ENCODE results near the gene CCDC107. TPM values are rescaled to one million over a fixed set of nuclear protein-coding genes. Genes with fewer than 3 reads are reported as not detected.

The CCDC107 gene
- total RNA-seq, 3 donors from 2014 or later (not counting 1 experiment from before 2014, with no cell fraction given) = 30.9 to 37.9 (median 36.8) TPM

DNA sequence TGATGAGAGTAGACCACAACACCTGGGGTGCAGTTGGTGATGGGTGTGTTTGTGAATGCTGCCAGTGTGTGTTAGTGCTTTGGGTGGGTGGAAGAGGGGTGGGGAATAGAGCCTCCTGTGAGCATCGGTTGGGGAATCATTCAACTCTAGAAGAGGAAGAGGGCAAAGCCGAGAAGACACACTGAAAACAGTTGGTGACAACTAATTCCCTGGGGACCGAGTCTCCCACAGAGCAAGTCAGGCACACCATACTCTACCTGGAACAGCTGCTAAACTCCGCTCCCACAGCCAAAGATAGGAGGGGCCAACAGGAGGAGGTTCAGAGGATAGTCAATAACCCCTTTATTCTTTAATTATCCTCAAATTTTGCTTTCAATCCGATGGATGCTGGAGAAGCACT, 8.5 kb downstream of the CCDC107 start:
- H3K4me3 ChIP-seq (ENCODE audit: low read length) = no peak overlapping the region
- H3K36me3 Mint-ChIP-seq = no peaks in the 10 kb centered on the region
- H3K4me1 ChIP-seq (ENCODE audit: control insufficient read depth, insufficient read depth, low read length) = peaks cover 39% of the 10 kb centered on the region
- no peaks in the 10 kb centered on the region for H3K27me3 Mint-ChIP-seq (ENCODE audit: low read depth in 2 of 2)
- DNase-seq (no peak), ATAC-seq (no peak)
- WGBS (ENCODE audit: insufficient coverage) = 76% methylated on average over 5 of the region's 5 CpGs
- TF ChIP-seq, protein P1, sequence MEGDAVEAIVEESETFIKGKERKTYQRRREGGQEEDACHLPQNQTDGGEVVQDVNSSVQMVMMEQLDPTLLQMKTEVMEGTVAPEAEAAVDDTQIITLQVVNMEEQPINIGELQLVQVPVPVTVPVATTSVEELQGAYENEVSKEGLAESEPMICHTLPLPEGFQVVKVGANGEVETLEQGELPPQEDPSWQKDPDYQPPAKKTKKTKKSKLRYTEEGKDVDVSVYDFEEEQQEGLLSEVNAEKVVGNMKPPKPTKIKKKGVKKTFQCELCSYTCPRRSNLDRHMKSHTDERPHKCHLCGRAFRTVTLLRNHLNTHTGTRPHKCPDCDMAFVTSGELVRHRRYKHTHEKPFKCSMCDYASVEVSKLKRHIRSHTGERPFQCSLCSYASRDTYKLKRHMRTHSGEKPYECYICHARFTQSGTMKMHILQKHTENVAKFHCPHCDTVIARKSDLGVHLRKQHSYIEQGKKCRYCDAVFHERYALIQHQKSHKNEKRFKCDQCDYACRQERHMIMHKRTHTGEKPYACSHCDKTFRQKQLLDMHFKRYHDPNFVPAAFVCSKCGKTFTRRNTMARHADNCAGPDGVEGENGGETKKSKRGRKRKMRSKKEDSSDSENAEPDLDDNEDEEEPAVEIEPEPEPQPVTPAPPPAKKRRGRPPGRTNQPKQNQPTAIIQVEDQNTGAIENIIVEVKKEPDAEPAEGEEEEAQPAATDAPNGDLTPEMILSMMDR (IDR thresholded peaks at IDR 0.05) = no peak
- H3K27ac Mint-ChIP-seq = no peak overlapping the region
- no peaks in the 10 kb centered on the region for H3K9me3 ChIP-seq (ENCODE audit: control insufficient read depth, insufficient read depth, low read length)
- H3K36me3 ChIP-seq (ENCODE audit: control insufficient read depth, insufficient read depth, low read length) = no peaks in the 10 kb centered on the region
- H3K27me3 ChIP-seq (ENCODE audit: control insufficient read depth, insufficient read depth, low read length) = no peaks in the 10 kb centered on the region
- H3K4me1 Mint-ChIP-seq = peaks cover 36 to 42% of the 10 kb centered on the region in 2 donors
- intact Hi-C loops (cut with micrococcal nuclease) = no loop called here
- H3K27ac ChIP-seq (ENCODE audit: low read length) = no peak overlapping the region
- no peaks in the 10 kb centered on the region for H3K9me3 Mint-ChIP-seq
- no peak overlapping the region for H3K4me3 Mint-ChIP-seq

DNA sequence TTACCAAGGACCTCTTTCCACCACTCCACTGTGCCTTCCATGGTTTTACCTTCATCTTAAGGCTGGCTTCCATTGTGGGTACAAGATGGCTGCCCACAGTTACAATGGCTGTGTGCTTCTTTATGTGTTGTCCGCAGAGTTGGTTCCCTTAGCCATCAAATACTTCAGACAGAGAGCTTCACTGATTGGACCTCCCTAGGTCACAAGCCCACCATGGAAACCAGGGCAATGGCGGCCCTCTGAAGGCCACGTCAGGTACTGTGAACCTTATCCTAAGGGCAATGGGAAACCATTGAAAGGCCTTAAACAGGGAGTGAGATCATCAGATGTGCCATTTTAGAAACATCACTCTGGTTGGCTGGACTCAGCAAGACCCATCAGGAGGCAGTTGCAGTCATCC, 9.8 kb downstream of the CCDC107 start:
- H3K27me3 Mint-ChIP-seq (ENCODE audit: low read depth in 2 of 2) = no peaks in the 10 kb centered on the region
- ATAC-seq (no peak), DNase-seq (no peak)
- H3K27me3 ChIP-seq (ENCODE audit: control insufficient read depth, insufficient read depth, low read length) = no peaks in the 10 kb centered on the region
- H3K4me1 Mint-ChIP-seq = peaks cover 22 to 28% of the 10 kb centered on the region in 2 donors
- no peaks in the 10 kb centered on the region for H3K36me3 Mint-ChIP-seq
- H3K9me3 Mint-ChIP-seq = no peaks in the 10 kb centered on the region
- 94% methylated on average over 3 of the region's 3 CpGs for WGBS (ENCODE audit: insufficient coverage)
- no peak overlapping the region for H3K27ac Mint-ChIP-seq
- H3K4me3 ChIP-seq (ENCODE audit: low read length) = no peak overlapping the region
- intact Hi-C loops (cut with micrococcal nuclease) = no loop called here
- no peak overlapping the region for H3K4me3 Mint-ChIP-seq
- H3K36me3 ChIP-seq (ENCODE audit: control insufficient read depth, insufficient read depth, low read length) = no peaks in the 10 kb centered on the region
- no peaks in the 10 kb centered on the region for H3K9me3 ChIP-seq (ENCODE audit: control insufficient read depth, insufficient read depth, low read length)
- peaks cover 25% of the 10 kb centered on the region for H3K4me1 ChIP-seq (ENCODE audit: control insufficient read depth, insufficient read depth, low read length)
- no peak overlapping the region for H3K27ac ChIP-seq (ENCODE audit: low read length)
- TF ChIP-seq, protein P1 (IDR thresholded peaks at IDR 0.05) = no peak

- Mint-ChIP-seq H3K4me1 (peaks cover 6 to 17% of the 10 kb centered on the region in 2 donors), H3K36me3 (no peaks in the 10 kb centered on the region)
- whole genome bisulfite sequencing (ENCODE audit: insufficient coverage) = 87% methylated on average over 6 of the region's 6 CpGs
These were observed 11.4 kb downstream of the CCDC107 start for GRCh38 chr9:35669331-35670145.

More at GRCh38 chr9:35669331-35670145, 11.4 kb downstream of the CCDC107 start:
- DNase-seq = no peak
- H3K4me1 ChIP-seq (ENCODE audit: control insufficient read depth, insufficient read depth, low read length) = peaks cover 11% of the 10 kb centered on the region
- no peak overlapping the region for H3K27ac Mint-ChIP-seq
- no peak for ATAC-seq
- TF ChIP-seq, protein P1 (IDR thresholded peaks at IDR 0.05) = no peak
- no peaks in the 10 kb centered on the region for H3K9me3 ChIP-seq (ENCODE audit: control insufficient read depth, insufficient read depth, low read length)
- no peaks in the 10 kb centered on the region for H3K36me3 ChIP-seq (ENCODE audit: control insufficient read depth, insufficient read depth, low read length)
- intact Hi-C loops (cut with micrococcal nuclease) = no loop called here
- H3K9me3 Mint-ChIP-seq = no peaks in the 10 kb centered on the region
- no peak overlapping the region for H3K4me3 ChIP-seq (ENCODE audit: low read length)
- H3K27me3 Mint-ChIP-seq (ENCODE audit: low read depth in 2 of 2) = peaks cover 4 to 5% of the 10 kb centered on the region in 2 donors
- no peak overlapping the region for H3K4me3 Mint-ChIP-seq
- H3K27me3 ChIP-seq (ENCODE audit: control insufficient read depth, insufficient read depth, low read length) = no peaks in the 10 kb centered on the region
- no peak overlapping the region for H3K27ac ChIP-seq (ENCODE audit: low read length)
